Measurements from ENCODE around the gene LRRC17. TPM values are rescaled to one million over a fixed set of nuclear protein-coding genes. Genes with fewer than 3 reads are reported as not detected.

The LRRC17 gene
- total RNA-seq, 1 experiment from 2014 or later: 0.39 TPM

- in situ Hi-C loops (cut with HindIII; ENCODE audit: low pct_unique_long_range_greater_than_20kb, low sequenced_read_pairs): no loop called here
- ChIA-PET CTCF (no interaction called here), POLR2A (no interaction called here)
Observed at GRCh38 chr7:102944241-102944640, 31.4 kb downstream of the LRRC17 start.

GRCh38 chr7:102951839-102952238 is 39.0 kb downstream of the LRRC17 start:
- ATAC-seq (no peak), DNase-seq (ENCODE audit: low read depth, low spot score) (no peak)
- in situ Hi-C loops (cut with HindIII; ENCODE audit: low pct_unique_long_range_greater_than_20kb, low sequenced_read_pairs): no loop called here
- no peaks in the 10 kb centered on the region for H3K36me3 ChIP-seq (ENCODE audit: control insufficient read depth, insufficient read depth, low read length)
- no peaks in the 10 kb centered on the region; the same call in 1 of the 2 replicates for H3K4me1 ChIP-seq (ENCODE audit: control insufficient read depth, insufficient read depth, low read length)
- no peaks in the 10 kb centered on the region for H3K9me3 ChIP-seq (ENCODE audit: control insufficient read depth, insufficient read depth, low read depth, low read length)
- H3K27me3 ChIP-seq (ENCODE audit: control insufficient read depth, insufficient read depth, low read length): no peaks in the 10 kb centered on the region
- H3K4me3 ChIP-seq (ENCODE audit: low read depth in 2 of 2, low read length in 2 of 2): no peak overlapping the region
- no peak overlapping the region for H3K27ac ChIP-seq (ENCODE audit: low read length)
- ChIA-PET POLR2A (no interaction called here), CTCF (no interaction called here)
- intact Hi-C loops (cut with micrococcal nuclease; ENCODE audit: unreplicated experiment): no loop called here
- TF ChIP-seq REST (IDR thresholded peaks at IDR 0.05; ENCODE audit: insufficient read depth in 1 of 2, low read depth in 2 of 2, low read length in 1 of 2) (no peak), CTCF (IDR thresholded peaks at IDR 0.05) (no peak), POLR2AphosphoS5 (IDR thresholded peaks at IDR 0.05; ENCODE audit: low read depth, low read length) (no peak), SIN3A (IDR thresholded peaks at IDR 0.05; ENCODE audit: borderline replicate concordance, insufficient read depth, low read depth, low read length) (no peak), TCF7L2 (IDR thresholded peaks at IDR 0.05; ENCODE audit: low read depth, low read length) (no peak)
- no TSS peak for BruUV-seq (replicated peaks)

More at GRCh38 chr7:102944241-102944640, 31.4 kb downstream of the LRRC17 start:
- H3K9me3 ChIP-seq (ENCODE audit: control insufficient read depth, insufficient read depth, low read depth, low read length): no peaks in the 10 kb centered on the region
- no peak overlapping the region for H3K4me3 ChIP-seq (ENCODE audit: low read depth in 2 of 2, low read length in 2 of 2)
- DNase-seq (ENCODE audit: low read depth, low spot score) (no peak), ATAC-seq (no peak)
- intact Hi-C loops (cut with micrococcal nuclease; ENCODE audit: unreplicated experiment): no loop called here
- H3K36me3 ChIP-seq (ENCODE audit: control insufficient read depth, insufficient read depth, low read length): no peaks in the 10 kb centered on the region
- H3K27me3 ChIP-seq (ENCODE audit: control insufficient read depth, insufficient read depth, low read length): no peaks in the 10 kb centered on the region
- TF ChIP-seq POLR2AphosphoS5 (IDR thresholded peaks at IDR 0.05; ENCODE audit: low read depth, low read length) (no peak), CTCF (IDR thresholded peaks at IDR 0.05) (no peak), TCF7L2 (IDR thresholded peaks at IDR 0.05; ENCODE audit: low read depth, low read length) (no peak), REST (IDR thresholded peaks at IDR 0.05; ENCODE audit: insufficient read depth in 1 of 2, low read depth in 2 of 2, low read length in 1 of 2) (no peak), SIN3A (IDR thresholded peaks at IDR 0.05; ENCODE audit: borderline replicate concordance, insufficient read depth, low read depth, low read length) (no peak)
- no peaks in the 10 kb centered on the region; the same call in 1 of the 2 replicates for H3K4me1 ChIP-seq (ENCODE audit: control insufficient read depth, insufficient read depth, low read length)
- no peak overlapping the region for H3K27ac ChIP-seq (ENCODE audit: low read length)
- no TSS peak for BruUV-seq (replicated peaks)

All from Panc1 (cell line).